Left colon (tissue), 2 donors: Measurements from ENCODE around the gene BACE1. TPM values are rescaled to one million over a fixed set of nuclear protein-coding genes. Genes with fewer than 3 reads are reported as not detected.

Experiments used
- ATAC-seq: fragments of 200-7000 bp; cut with Tn5 transposase; one replicate; pipeline ENCODE4 v1.9.1; 2020; ENCODE audit warnings: mild to moderate bottlenecking, moderate library complexity
- DNase-seq, 2 donors: peaks; one replicate each; pipeline ENCODE4 v3.0.0-alpha.2; 2020
- intact Hi-C, 2 donors: fragments of 100-400 bp; cut with DNase I in 1 of 2; cut with micrococcal nuclease in 1 of 2; formaldehyde crosslinking; loops; one replicate each; pipeline versions ENCODE4 v1.11.2 to v1.14.0; 2022; cut with DNase I, micrococcal nuclease
- total RNA-seq, 2 donors: library from RNA; stranded (reverse); fragmentation: NEBNext Ultra II Directional; extraction: Animal tissue kit (Norgen Biotek cat#: 25700); gene quantifications; one replicate each; pipeline ENCODE4 v1.2.1, GENCODE V29; 2021
- donor health status: DM: no; HTN: no; CAD: no.
- donor health status: DM: yes; HTN: yes; CAD: no.

BACE1 gene
- total RNA-seq, 2 donors from 2014 or later, result 8.8 to 11.1 TPM

DNA sequence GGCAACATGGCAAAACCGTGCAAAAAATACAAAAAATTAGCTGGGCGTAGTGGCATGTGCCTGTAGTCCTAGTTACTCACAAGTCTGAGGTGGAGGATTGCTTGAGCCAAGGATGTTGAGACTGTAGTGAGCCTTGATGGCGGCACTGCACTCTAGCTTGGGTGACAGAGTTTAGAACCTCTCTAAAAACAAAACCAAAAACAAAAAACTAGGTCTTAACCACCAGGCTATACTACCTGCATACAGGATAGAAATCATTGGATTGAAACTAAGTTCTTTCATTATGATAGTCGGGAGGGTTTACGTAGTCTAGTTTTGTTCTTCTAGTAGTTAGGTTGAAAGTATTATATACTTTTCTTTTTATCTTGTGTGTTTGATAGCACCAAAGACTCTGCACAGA is 77.8 kb downstream of the BACE1 start:
- no peak for ATAC-seq
- no peak for DNase-seq
- intact Hi-C loops, result no loop called here

Other genes with a start within 250 kb of the BACE1 start
- gene SIK3, start 217.8 kb downstream of the BACE1 start, total RNA-seq, result 10 to 100 TPM; 35.3 to 39.0 TPM
- gene PAFAH1B2, start 172.0 kb downstream of the BACE1 start, total RNA-seq, result 10 to 100 TPM; 74.0 to 75.5 TPM
- gene SIDT2, start 137.5 kb downstream of the BACE1 start, total RNA-seq, result 10 to 100 TPM; 70.9 to 79.1 TPM
- 100 to 1,000 TPM in 1 of 2 donors, 10 to 100 TPM in 1; 64.6 to 747 TPM for gene TAGLN, start 116.9 kb downstream of the BACE1 start, total RNA-seq
- gene PCSK7, start 84.2 kb downstream of the BACE1 start, total RNA-seq, result 100 to 1,000 TPM; 153 to 232 TPM
- gene RNF214, start 83.6 kb downstream of the BACE1 start, total RNA-seq, result 10 to 100 TPM; 17.4 to 17.8 TPM
- 1 to 10 TPM; 5.5 to 5.9 TPM for gene BACE1-AS, start 24.9 kb downstream of the BACE1 start, total RNA-seq
- gene CEP164, start 11.6 kb upstream of the BACE1 start, total RNA-seq, result 10 to 100 TPM; 14.2 to 14.9 TPM